Sigmoid colon (tissue), 4 donors: Measurements from ENCODE around the gene MED4.

ENCODE experiments used
- POLR2AphosphoS5 ChIP-seq, 4 donors: sonication (generic); formaldehyde crosslinking; IDR thresholded peaks; one replicate each; pipeline ENCODE4 v1.6.1; 2017; ENCODE audit warnings: antibody characterized with exemption in 4 of 4
- TF ChIP-seq, protein P1 (sequence below), 4 experiments: fragments of 450-650 bp in 3 of 4; fragments of 200-600 bp in 1 of 4; IDR thresholded peaks; one replicate each; pipeline ENCODE4 v1.5.1; 2016 to 2019; ENCODE audit warnings: antibody characterized with exemption in 4 of 4, mild to moderate bottlenecking in 3 of 4, moderate library complexity in 2 of 4

- TF ChIP-seq, protein P1, sequence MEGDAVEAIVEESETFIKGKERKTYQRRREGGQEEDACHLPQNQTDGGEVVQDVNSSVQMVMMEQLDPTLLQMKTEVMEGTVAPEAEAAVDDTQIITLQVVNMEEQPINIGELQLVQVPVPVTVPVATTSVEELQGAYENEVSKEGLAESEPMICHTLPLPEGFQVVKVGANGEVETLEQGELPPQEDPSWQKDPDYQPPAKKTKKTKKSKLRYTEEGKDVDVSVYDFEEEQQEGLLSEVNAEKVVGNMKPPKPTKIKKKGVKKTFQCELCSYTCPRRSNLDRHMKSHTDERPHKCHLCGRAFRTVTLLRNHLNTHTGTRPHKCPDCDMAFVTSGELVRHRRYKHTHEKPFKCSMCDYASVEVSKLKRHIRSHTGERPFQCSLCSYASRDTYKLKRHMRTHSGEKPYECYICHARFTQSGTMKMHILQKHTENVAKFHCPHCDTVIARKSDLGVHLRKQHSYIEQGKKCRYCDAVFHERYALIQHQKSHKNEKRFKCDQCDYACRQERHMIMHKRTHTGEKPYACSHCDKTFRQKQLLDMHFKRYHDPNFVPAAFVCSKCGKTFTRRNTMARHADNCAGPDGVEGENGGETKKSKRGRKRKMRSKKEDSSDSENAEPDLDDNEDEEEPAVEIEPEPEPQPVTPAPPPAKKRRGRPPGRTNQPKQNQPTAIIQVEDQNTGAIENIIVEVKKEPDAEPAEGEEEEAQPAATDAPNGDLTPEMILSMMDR (IDR thresholded peaks at IDR 0.05): no peak
- no peak for TF ChIP-seq POLR2AphosphoS5 (IDR thresholded peaks at IDR 0.05)
Observed at GRCh38 chr13:48113756-48114130, 18.8 kb upstream of the MED4 start.
